Forelimb muscle (tissue), 1 donor: Measurements from ENCODE around the gene EPB41L4A. TPM values are rescaled to one million over a fixed set of nuclear protein-coding genes. Genes with fewer than 3 reads are reported as not detected.

Source experiments
- DNase-seq: peaks from one replicate; pipeline ENCODE4 v3.0.0-alpha.2; 2013; ENCODE audit warnings: low read depth
- polyA plus RNA-seq: library from polyadenylated mRNA; unstranded; fragments of 120-200 nt; gene quantifications from one replicate; pipeline ENCODE4 v1.2.1, GENCODE V29; 2013; ENCODE audit not compliant: insufficient read length

EPB41L4A gene
- polyA plus RNA-seq, 1 donor, result 5.2 TPM

GRCh38 chr5:112312295-112313275 lies 106.5 kb downstream of the EPB41L4A start:
- DNase-seq, result no peak

GRCh38 chr5:112310746-112311145 lies 108.3 kb downstream of the EPB41L4A start:
- no peak for DNase-seq

- no peak for DNase-seq
Observed at GRCh38 chr5:112308608-112309007, 110.5 kb downstream of the EPB41L4A start.

GRCh38 chr5:112306956-112307355 lies 112.1 kb downstream of the EPB41L4A start:
- DNase-seq, result no peak

- DNase-seq, result no peak
Observed at GRCh38 chr5:112304743-112305142, 114.3 kb downstream of the EPB41L4A start.

- DNase-seq, result no peak
Observed at GRCh38 chr5:112303685-112304084, 115.4 kb downstream of the EPB41L4A start.

GRCh38 chr5:112294126-112294525 lies 125.0 kb downstream of the EPB41L4A start:
- no peak for DNase-seq

- no peak for DNase-seq
Observed at GRCh38 chr5:112293587-112293986, 125.5 kb downstream of the EPB41L4A start.

- no peak for DNase-seq
Observed at GRCh38 chr5:112290691-112291090, 128.4 kb downstream of the EPB41L4A start.

- no peak for DNase-seq
Observed at GRCh38 chr5:112289465-112289864, 129.6 kb downstream of the EPB41L4A start.

GRCh38 chr5:112283943-112284929 lies 134.8 kb downstream of the EPB41L4A start:
- DNase-seq, result no peak

GRCh38 chr5:112283034-112283582 lies 136.0 kb downstream of the EPB41L4A start:
- no peak for DNase-seq

- no peak for DNase-seq
Observed at GRCh38 chr5:112279082-112279481, 140.0 kb downstream of the EPB41L4A start.

GRCh38 chr5:112276991-112277390 lies 142.1 kb downstream of the EPB41L4A start:
- no peak for DNase-seq

- no peak for DNase-seq
Observed at GRCh38 chr5:112275671-112276070, 143.4 kb downstream of the EPB41L4A start.

- DNase-seq, result no peak
Observed at GRCh38 chr5:112270299-112271293, 148.5 kb downstream of the EPB41L4A start.

- no peak for DNase-seq
Observed at GRCh38 chr5:112267231-112267630, 151.8 kb downstream of the EPB41L4A start.

- no peak for DNase-seq
Observed at GRCh38 chr5:112264666-112265065, 154.4 kb downstream of the EPB41L4A start.

- DNase-seq, result no peak
Observed at GRCh38 chr5:112264151-112264550, 154.9 kb downstream of the EPB41L4A start.

- DNase-seq, result no peak
Observed at GRCh38 chr5:112263469-112263868, 155.6 kb downstream of the EPB41L4A start.

- DNase-seq, result no peak
Observed at GRCh38 chr5:112258571-112258970, 160.5 kb downstream of the EPB41L4A start.
